Sigmoid colon (tissue), 7 donors: ENCODE results near the gene ZNF888. TPM values are rescaled to one million over a fixed set of nuclear protein-coding genes. Genes with fewer than 3 reads are reported as not detected.
A peak's percentile ranks its signal among the peaks of the same experiment; 100 is the strongest.
"Not testable (repeated sequence)": the region's sequence is repeated elsewhere in the genome, so short reads cannot be mapped to it uniquely, and the experiment has no call there.

Source experiments
- DNase-seq: peaks from one replicate; pipeline ENCODE4 v3.0.0-alpha.2; 2019
- H3K27ac ChIP-seq, 4 donors: fragments of 200-600 bp; sonication (generic); one replicate each; pipeline ENCODE4 v1.5.1; 2016 to 2019; ENCODE audit warnings: mild to moderate bottlenecking in 1 of 4
- H3K27me3 ChIP-seq, 3 donors: fragments of 200-600 bp; sonication (generic); one replicate each; pipeline ENCODE4 v1.5.1; 2019; ENCODE audit warnings: mild to moderate bottlenecking in 1 of 3
- H3K36me3 ChIP-seq, 4 donors: fragments of 200-600 bp; sonication (generic); one replicate each; pipeline ENCODE4 v1.5.1; 2016 to 2019
- H3K4me1 ChIP-seq, 4 donors: fragments of 200-600 bp; sonication (generic); one replicate each; pipeline ENCODE4 v1.5.1; 2017 to 2019
- H3K4me3 ChIP-seq, 4 donors: fragments of 200-600 bp; sonication (generic); one replicate each; pipeline ENCODE4 v1.5.1; 2017 to 2019; ENCODE audit warnings: mild to moderate bottlenecking in 2 of 4, moderate library complexity in 1 of 4
- H3K9me3 ChIP-seq, 4 donors: fragments of 200-600 bp in 3 of 4; sonication (generic) in 3 of 4; one replicate each; pipeline versions ENCODE4 v1.5.1 to v1.6.1; 2013 to 2019
- EP300 ChIP-seq, 4 donors: sonication (generic); formaldehyde crosslinking; IDR thresholded peaks; one replicate each; pipeline ENCODE4 v1.6.1; 2017; ENCODE audit warnings: antibody characterized with exemption in 4 of 4
- POLR2A ChIP-seq, 2 donors: fragments of 450-650 bp; IDR thresholded peaks; one replicate each; pipeline ENCODE4 v1.6.1; 2016; ENCODE audit warnings: antibody characterized with exemption in 2 of 2, mild to moderate bottlenecking in 2 of 2, moderate library complexity in 2 of 2
- POLR2AphosphoS5 ChIP-seq, 4 donors: sonication (generic); formaldehyde crosslinking; IDR thresholded peaks; one replicate each; pipeline ENCODE4 v1.6.1; 2017; ENCODE audit warnings: antibody characterized with exemption in 4 of 4
- WGBS, 2 donors: extraction: QIAGEN DNeasy Blood & Tissue Kit; methylation state at CpG; one replicate each; pipeline ENCODE4 v1.1.7; 2013; 5-methylcytosine and 5-hydroxymethylcytosine counted together
- intact Hi-C: fragments of 100-400 bp; cut with DNase I; formaldehyde crosslinking; loops from one replicate; pipeline ENCODE4 v1.15.1; 2023
- polyA plus RNA-seq, 3 donors: library from polyadenylated mRNA; stranded (reverse); fragments of 200-250 nt; gene quantifications; one replicate each; pipeline ENCODE4 v1.2.3, GENCODE V29; 2013
- total RNA-seq, 4 donors: library from RNA; depleted of rRNA; stranded (reverse); fragments of >200 nt; gene quantifications; one replicate each; pipeline ENCODE4 v1.1.0, GENCODE V29; 2016
- TF ChIP-seq, protein P1 (sequence below), 4 experiments: fragments of 450-650 bp in 3 of 4; fragments of 200-600 bp in 1 of 4; IDR thresholded peaks; one replicate each; pipeline ENCODE4 v1.5.1; 2016 to 2019; ENCODE audit warnings: antibody characterized with exemption in 4 of 4, mild to moderate bottlenecking in 3 of 4, moderate library complexity in 2 of 4
- donor health status: healthy with polysubstance abuse.
- donor health status: Bipolar disorder and iron deficiency.
- donor health status: healthy.

ZNF888 gene
- total and polyA plus RNA-seq, 7 donors: 1.8 to 5.0 (median 3.9) TPM

GRCh38 chr19:52943884-52944643 is 20.8 kb upstream of the ZNF888 start:
- Histone ChIP-seq H3K36me3 (peaks cover 0 to 4% (median under 1%) of the 10 kb centered on the region in 4 donors), H3K4me1 (peaks cover 0 to 13% (median 8%) of the 10 kb centered on the region in 4 donors), H3K27me3 (no peaks in the 10 kb centered on the region), H3K27ac (no peak overlapping the region), H3K9me3 (peaks cover 11 to 22% (median 14%) of the 10 kb centered on the region in 4 donors), H3K4me3 (no peak overlapping the region)
- WGBS, 2 donors: 75 to 90% methylated on average over 17 of the region's 17 CpGs
- peak; percentile 4 for DNase-seq
- intact Hi-C loops: loop anchor here (1.0 to 5.0 kb wide), 2 partner anchors 18 to 47 kb away; partner anchors contain the start of genes ZNF320 and ZNF816
- TF ChIP-seq EP300 (IDR thresholded peaks at IDR 0.05): no peak

- peak overlapping the region; percentile 84 to 88 (median 86) for H3K27ac ChIP-seq
- H3K4me3 ChIP-seq: peak overlapping the region; percentile 63 to 81 (median 69)
- TF ChIP-seq, protein P1, sequence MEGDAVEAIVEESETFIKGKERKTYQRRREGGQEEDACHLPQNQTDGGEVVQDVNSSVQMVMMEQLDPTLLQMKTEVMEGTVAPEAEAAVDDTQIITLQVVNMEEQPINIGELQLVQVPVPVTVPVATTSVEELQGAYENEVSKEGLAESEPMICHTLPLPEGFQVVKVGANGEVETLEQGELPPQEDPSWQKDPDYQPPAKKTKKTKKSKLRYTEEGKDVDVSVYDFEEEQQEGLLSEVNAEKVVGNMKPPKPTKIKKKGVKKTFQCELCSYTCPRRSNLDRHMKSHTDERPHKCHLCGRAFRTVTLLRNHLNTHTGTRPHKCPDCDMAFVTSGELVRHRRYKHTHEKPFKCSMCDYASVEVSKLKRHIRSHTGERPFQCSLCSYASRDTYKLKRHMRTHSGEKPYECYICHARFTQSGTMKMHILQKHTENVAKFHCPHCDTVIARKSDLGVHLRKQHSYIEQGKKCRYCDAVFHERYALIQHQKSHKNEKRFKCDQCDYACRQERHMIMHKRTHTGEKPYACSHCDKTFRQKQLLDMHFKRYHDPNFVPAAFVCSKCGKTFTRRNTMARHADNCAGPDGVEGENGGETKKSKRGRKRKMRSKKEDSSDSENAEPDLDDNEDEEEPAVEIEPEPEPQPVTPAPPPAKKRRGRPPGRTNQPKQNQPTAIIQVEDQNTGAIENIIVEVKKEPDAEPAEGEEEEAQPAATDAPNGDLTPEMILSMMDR (IDR thresholded peaks at IDR 0.05): no peak
- TF ChIP-seq POLR2A (IDR thresholded peaks at IDR 0.05) (no peak), EP300 (IDR thresholded peaks at IDR 0.05) (no peak), POLR2AphosphoS5 (IDR thresholded peaks at IDR 0.05) (no peak)
- 66 to 73% methylated on average over 29 of the region's 29 CpGs for WGBS, 2 donors
- H3K9me3 ChIP-seq: peaks cover 3 to 14% (median 6%) of the 10 kb centered on the region in 4 donors
- H3K4me1 ChIP-seq: peaks cover 0 to 13% (median 8%) of the 10 kb centered on the region in 4 donors
- peaks cover 0 to 2% (median 0%) of the 10 kb centered on the region in 4 donors for H3K36me3 ChIP-seq
- no peaks in the 10 kb centered on the region for H3K27me3 ChIP-seq
- intact Hi-C loops: loop anchor here (1.0 to 5.0 kb wide), 2 partner anchors 19 to 46 kb away; partner anchors contain the start of genes ZNF320 and ZNF816
- peak; percentile 52 for DNase-seq
Measured at GRCh38 chr19:52943134-52943883, 20.1 kb upstream of the ZNF888 start.

DNA sequence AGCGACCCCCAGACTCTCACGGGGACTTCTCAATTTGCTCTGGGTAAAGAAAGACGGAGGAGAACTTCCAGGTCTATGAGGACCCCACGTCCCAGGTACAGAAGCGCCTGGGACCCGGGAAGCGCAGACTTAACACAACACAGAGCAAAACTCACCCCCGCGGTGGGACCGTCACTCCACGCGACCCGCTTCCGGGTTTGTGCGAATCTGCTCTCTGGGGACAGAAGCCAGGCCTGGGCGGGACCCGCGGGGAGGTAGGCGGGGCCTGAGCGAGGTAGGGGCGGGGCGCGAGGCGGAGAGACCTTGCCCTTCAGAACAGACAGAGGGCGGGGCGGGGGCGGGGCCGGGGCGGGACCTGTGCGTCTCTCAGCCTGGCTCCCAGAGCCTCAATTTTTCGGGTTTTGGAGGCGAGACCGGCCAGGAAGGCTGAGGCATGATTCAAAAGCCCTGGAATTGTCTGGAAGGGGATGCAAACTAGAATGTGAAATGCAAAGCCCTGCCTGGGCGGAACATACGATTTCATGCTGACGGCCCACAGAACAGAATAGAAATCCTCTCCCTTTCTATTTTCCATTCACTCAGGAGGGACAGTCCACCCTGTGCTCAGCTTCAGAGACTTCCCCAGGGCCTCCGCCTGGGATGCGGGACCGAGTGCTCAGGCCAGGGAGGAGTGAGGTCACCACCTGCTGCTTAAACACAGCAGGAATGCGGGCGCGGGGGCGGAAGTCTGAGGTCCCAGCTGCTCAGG is 19.3 kb upstream of the ZNF888 start:
- Histone ChIP-seq H3K4me3 (peak overlapping the region; percentile 63 to 81 (median 69)), H3K27me3 (no peaks in the 10 kb centered on the region), H3K27ac (peak overlapping the region; percentile 84 to 88 (median 86)), H3K9me3 (peaks cover 0 to 7% (median 3%) of the 10 kb centered on the region in 4 donors), H3K4me1 (peaks cover 0 to 13% (median 8%) of the 10 kb centered on the region in 4 donors), H3K36me3 (no peaks in the 10 kb centered on the region)
- TF ChIP-seq, protein P1 (IDR thresholded peaks at IDR 0.05): no peak
- peak; percentile 84 to 96 (median 91) for TF ChIP-seq POLR2AphosphoS5 (IDR thresholded peaks at IDR 0.05)
- TF ChIP-seq EP300 (IDR thresholded peaks at IDR 0.05): no peak
- TF ChIP-seq POLR2A (IDR thresholded peaks at IDR 0.05): peak; percentile 76 to 88
- WGBS, 2 donors: 0 to 1% methylated on average over 43 of the region's 43 CpGs
- intact Hi-C loops: loop anchor here (1.0 to 5.0 kb wide), 3 partner anchors 19 to 45 kb away; partner anchors contain the start of genes ZNF320, ZNF816 and ZNF888
- DNase-seq: peak; percentile 97

GRCh38 chr19:52941941-52942385 is 18.7 kb upstream of the ZNF888 start:
- Histone ChIP-seq H3K4me3 (peak overlapping the region; percentile 63 to 81 (median 69)), H3K36me3 (no peaks in the 10 kb centered on the region), H3K9me3 (peaks cover 0 to under 1% (median 0%) of the 10 kb centered on the region in 4 donors), H3K27ac (peak overlapping the region; percentile 84 to 88 (median 86)), H3K27me3 (no peaks in the 10 kb centered on the region), H3K4me1 (peaks cover 0 to 13% (median 8%) of the 10 kb centered on the region in 4 donors)
- intact Hi-C loops: loop anchor here (1.0 to 5.0 kb wide), 2 partner anchors 19 to 45 kb away; partner anchors contain the start of genes ZNF320 and ZNF888
- no peak for TF ChIP-seq POLR2A (IDR thresholded peaks at IDR 0.05)
- no peak for TF ChIP-seq POLR2AphosphoS5 (IDR thresholded peaks at IDR 0.05)
- TF ChIP-seq, protein P1 (IDR thresholded peaks at IDR 0.05): no peak
- no peak for TF ChIP-seq EP300 (IDR thresholded peaks at IDR 0.05)
- 0 to 1% methylated on average over 26 of the region's 26 CpGs for WGBS, 2 donors
- peak; percentile 75 for DNase-seq

DNA sequence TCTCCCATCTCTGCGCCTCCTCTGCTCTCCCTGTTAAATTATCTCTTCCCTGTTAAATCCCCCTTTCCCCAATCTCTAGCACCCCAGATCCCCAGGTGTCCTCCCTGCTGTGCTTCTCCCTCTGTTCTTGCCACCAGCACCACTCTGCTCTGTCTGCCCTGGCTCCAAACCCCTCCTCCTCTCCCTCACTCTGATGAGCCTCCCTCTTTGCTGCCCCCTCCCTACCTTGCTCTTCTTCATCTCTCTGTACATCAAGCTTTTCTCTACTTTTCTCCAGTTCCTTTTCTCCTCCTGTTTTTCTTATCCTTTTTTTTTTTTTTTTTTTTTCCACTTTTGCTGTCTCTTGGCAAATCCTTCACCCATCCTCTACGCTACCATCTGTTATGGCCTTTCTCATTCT is 18.3 kb upstream of the ZNF888 start:
- DNase-seq: peak; percentile 46
- not testable (repeated sequence) for H3K9me3 ChIP-seq, H3K36me3 ChIP-seq, H3K27me3 ChIP-seq
- Histone ChIP-seq H3K4me3 (peak overlapping the region; percentile 63 to 81 (median 69)), H3K27ac (peak overlapping the region; percentile 84 to 88 (median 86)), H3K4me1 (peaks cover 0 to 13% (median 8%) of the 10 kb centered on the region in 4 donors)
- 18 to 42% methylated on average over 2 of the region's 2 CpGs for WGBS, 2 donors
- intact Hi-C loops: loop anchor here (5.0 kb wide), 1 partner anchor 44 kb away; the partner anchor contains the start of gene ZNF320

GRCh38 chr19:52940905-52941304 is 17.7 kb upstream of the ZNF888 start:
- not testable (repeated sequence) for H3K27me3 ChIP-seq, H3K4me3 ChIP-seq, H3K9me3 ChIP-seq, H3K27ac ChIP-seq, H3K36me3 ChIP-seq
- WGBS, 2 donors: 44 to 78% methylated on average over 5 of the region's 5 CpGs
- peak; percentile 22 for DNase-seq
- peaks cover 0 to 13% (median 8%) of the 10 kb centered on the region in 4 donors for H3K4me1 ChIP-seq
- intact Hi-C loops: loop anchor here (5.0 kb wide), 1 partner anchor 44 kb away; the partner anchor contains the start of gene ZNF320
